Activated CD4-positive, CD25-positive, alpha-beta regulatory T cell treated with anti-CD3 and anti-CD28 coated beads, Interleukin-2, amount 50 U/mL, for 24 hours (primary cell): ENCODE data around the gene IFTAP.
"Not testable (repeated sequence)": the region's sequence is repeated elsewhere in the genome, so short reads cannot be mapped to it uniquely, and the experiment has no call there.

Experiments
- ATAC-seq, 2 donors: fragments of 150-1000 bp; cut with Tn5 transposase; one replicate each; pipeline ENCODE4 v1.10.0; 2021; ENCODE audit warnings: mild to moderate bottlenecking in 1 of 2, moderate library complexity in 1 of 2

The IFTAP gene, protein sequence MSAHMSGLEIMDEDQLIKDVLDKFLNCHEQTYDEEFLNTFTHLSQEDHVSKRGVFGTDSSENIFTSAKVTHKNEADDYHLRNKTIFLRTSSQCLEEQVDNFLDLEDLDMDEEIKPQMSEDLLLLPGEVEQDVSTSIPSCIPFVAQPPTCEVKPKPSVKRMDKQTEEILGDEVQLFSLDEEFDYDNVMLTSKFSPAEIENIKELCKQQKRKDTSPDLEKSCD

DNA sequence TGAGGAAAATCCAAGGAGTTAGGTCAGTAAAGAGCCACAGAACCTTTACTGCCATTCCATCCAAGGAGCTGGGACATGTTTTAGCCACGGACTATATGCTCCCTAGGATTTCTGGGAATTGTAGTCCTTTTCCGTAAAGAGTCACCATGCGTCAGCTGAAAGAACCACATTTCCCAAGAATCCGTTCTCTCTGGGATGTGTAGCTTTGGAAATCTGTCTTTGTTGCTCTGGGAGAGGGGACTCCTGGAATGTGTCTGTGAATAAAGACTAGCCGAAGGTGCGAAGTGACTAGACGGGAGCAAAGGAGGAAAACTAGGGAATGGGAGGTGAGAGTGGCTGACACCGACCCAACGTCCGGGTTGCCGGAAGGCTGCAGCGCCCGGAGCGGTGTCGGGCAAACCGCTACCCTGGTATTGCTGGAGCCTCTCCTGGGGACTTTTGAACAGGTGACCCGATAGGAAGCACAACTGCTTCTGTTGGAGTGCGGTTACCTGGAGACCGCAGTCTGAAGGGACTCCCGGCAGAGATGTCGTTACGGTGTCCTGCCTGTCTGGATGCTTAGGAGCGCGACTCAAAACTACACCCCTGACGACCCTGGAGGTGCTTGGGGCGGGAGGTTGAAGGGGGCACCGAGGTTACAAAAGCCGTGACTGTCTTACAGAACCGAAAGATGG lies at the start of gene IFTAP:
Gene IFTAP (plus strand): TSS at position 187 of the 674 bp plus-strand sequence. CDS start 15,602 bp downstream, outside the sequence.
- peak; percentile 75 to 80 for ATAC-seq

DNA sequence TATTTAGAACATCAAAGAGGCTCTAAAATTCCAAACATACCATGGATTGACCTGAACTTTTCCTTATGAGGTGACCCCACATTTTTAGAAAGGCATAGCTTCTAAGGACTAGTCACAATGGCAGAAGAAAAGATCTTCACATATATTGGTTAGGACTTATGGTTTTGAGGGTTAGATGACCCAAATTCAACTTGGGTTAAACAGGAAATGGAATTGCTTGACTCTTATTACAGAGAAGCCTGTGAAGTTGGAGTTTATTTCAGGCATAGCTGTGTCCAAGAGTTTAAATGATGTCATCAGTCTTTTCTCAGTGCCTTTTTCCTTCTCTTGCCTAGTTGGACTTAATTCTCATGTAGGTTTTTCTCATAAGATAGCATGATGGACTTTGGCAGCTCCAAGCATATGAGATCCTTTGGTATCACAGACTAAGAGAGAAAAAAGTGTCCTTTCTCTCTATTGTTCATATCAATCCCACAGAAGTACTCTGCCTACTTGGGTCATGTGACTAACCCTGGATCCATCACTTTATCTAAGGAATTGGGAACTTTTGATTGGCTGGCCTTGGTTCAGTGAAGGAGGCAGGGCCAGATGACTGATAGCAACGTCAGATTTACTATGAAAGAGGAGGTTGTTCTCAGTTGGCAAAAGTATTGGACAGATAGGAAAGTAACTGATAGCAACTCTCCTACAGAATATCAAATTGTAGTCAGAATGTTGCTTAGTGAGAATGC lies 43.8 kb upstream of the IFTAP start:
- no peak for ATAC-seq

DNA sequence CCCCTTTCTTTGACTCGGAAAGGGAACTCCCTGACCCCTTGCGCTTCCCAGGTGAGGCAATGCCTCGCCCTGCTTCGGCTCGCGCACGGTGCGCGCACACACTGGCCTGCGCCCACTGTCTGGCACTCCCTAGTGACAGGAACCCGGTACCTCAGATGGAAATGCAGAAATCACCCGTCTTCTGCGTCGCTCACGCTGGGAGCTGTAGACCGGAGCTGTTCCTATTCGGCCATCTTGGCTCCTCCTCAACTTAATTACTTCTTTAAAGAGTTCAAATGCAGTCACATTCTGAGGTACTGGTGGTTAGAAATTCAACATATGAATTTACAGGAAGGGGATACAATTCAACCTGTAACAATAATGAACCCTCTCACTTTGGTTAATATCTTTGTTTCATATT lies 36.9 kb upstream of the IFTAP start:
- ATAC-seq: not testable (repeated sequence)

DNA sequence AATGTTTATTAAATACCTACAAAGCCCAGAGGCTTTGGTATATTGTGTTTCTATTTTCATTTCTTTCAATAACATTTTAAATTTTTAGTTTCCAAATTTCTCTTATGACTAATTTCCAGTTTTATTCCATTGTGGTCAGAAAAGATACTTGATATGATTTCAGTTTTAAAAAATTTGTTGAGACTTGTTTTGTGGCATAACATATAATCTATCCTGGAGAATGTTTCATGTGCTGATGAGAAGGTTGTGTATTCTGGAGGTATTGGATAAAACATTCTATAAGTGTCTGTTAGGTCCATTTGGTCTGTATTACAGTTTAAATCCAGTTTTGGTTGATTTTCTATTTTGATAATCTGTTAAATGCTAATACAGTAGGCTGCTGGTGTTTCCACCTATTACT lies 36.3 kb upstream of the IFTAP start:
- no peak for ATAC-seq

DNA sequence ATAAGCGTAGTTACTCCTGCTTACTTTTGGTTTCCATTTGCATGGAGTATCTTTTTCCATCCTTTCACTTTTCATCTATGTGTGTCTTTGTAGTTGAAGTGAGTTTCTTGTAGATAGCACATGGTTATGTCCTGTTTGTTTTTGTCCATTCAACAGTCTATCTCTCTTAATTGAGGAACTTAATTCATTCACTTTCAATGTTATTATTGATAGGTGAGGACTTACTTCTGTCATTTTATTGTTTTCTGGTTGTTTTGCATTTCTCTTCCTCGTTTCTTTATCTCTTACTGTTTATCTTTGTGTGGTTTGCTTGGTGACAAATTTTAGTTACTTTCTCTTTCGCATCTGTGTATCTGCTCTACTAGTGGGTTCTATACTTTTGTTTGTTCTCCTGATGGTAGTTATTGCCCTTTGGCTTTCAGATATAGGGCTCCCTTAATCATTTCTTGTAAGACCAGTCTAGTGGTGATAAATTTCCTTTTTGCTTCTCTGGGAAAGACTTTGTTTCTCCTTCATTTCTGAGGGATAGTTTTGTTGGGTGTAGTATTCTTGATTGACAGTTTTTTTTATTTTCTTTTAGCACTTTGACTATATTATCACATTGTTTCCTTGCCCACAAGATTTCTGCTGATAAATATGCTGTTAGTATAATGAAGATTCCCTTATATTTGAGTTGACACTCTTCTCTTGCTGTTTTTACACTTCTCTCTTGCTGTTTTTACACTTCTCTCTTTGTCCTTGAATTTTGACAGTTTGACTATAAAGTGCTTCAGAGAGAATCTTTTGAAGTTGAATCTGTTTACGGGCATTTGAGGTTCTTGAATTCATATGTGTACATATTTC lies 35.5 kb upstream of the IFTAP start:
- ATAC-seq: peak in 1 of 2 donors; percentile 60

DNA sequence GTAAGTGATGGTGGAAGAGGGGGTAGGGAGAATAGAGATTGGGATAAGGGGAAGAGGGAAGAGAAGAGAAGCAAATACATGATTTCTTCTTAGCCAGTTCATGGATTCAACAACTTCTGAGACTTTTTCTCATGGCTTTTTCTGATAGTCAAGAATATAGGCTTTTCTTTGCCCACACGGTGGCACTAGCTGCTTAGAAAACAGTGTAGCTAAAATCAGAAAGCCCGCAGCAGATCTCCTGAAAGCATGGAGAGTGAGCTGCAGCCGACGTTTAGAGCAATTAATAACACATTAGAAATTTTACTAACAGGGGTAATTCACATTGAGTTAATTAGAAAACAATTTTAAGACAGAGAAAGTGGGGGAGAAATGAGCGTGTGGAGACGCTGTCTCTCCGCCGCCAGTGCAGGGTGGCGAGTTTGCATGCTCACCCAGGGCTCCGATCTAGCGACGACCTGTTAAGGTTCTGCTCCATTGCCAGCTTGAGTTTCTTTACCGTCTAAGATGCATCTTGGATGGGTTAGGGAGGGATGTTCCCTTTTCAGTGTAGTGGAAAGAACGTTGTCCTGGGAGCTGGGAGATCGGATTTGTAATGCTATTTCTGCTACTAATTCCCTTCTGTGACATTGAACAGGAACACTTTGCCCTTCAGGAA lies 29.8 kb upstream of the IFTAP start:
- no peak for ATAC-seq

DNA sequence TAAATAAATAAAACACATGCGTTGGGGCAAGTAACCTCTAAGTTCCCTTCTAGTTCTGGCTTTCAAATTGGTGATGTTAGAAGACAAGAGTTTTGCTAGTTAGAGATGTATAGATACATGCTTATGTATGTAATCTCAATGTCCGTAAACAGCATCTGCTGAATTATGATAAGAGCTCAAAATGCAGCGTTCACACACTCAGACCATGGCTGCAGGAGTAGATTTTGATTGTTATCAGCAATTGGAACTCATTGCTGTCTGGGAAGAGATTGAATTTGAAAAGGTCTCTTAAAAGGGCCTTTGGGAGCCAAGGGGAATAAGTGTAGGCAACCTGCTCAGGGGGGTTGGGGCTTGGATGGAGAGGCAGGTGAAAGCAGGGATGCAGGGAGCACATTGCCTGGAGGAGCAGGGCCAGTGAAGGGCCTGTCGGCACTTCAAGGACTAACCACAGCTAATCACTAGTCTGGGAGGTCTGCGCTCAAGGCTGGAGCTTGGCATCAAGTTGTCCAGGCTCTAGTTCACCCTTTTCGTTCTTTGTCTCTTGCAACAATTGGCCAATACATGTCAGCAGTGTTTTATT lies 29.2 kb upstream of the IFTAP start:
- no peak for ATAC-seq

DNA sequence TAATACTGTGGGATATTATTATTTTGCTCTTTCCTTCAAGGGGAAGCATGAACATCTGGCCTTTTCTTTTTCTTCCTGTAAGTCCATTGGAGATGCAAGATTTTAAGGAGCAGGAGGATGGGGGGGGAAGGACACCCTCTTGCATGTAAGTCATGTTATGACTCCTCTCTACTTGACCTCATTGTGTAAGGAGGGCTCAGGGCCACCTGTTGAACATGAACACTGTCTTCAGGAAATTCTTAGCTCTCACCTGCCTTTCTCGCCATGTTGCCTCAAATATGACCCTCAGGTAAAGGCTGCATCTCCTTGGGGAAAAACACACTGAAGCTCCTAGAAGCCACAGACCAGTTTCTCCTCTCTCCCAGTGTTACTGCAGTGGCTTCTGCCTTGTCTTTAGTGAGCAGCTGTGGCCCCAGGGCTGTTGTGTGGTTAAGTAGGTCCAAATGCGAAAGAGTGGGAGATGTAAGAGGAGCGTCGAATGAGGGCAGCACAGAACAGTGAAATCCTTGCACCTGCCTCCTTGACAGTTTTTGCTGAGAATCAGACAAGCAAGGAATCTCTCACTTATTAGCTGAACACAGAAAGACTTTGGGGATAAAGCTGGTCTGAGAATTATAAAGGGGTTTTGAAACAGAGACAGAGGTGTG lies 27.8 kb upstream of the IFTAP start:
- no peak for ATAC-seq

DNA sequence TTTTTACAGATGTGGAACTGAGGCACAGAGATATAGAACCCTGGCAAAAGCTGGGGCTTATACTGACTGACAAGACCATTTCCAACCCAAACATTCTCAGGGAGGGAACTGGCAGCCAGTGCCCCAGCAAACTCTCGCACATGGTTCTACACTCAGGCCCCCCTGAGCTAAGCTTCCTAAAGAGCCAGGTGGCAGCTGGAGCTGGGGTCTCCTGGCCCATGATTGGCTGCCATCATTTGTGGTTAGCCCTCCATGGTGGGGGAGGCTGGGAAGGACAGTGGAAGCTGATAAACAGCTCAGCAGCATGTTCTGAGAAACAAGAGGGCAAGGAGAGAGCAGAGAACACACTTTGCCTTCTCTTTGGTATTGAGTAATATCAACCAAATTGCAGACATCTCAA lies 26.6 kb upstream of the IFTAP start, which contains the start of gene RAG1:
Gene RAG1 (plus strand): TSS at position 314 of the 400 bp plus-strand sequence. CDS start 5,298 bp downstream, outside the sequence.
- ATAC-seq: no peak

DNA sequence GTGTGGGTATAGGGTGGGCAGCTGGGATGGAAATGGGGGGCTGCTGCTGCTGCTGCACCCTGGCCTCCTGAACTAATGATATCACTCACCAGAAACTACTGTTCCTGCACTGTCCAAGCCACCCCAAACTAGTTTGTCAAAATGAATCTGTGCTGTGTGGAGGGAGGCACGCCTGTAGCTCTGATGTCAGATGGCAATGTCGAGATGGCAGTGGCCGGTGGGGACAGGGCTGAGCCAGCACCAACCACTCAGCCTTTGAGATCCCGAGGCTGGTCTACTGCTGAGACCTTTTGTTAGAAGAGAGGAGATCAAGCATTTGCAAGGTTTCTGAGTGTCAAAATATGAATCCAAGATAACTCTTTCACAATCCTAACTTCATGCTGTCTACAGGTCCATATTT lies 25.2 kb upstream of the IFTAP start:
- no peak for ATAC-seq

DNA sequence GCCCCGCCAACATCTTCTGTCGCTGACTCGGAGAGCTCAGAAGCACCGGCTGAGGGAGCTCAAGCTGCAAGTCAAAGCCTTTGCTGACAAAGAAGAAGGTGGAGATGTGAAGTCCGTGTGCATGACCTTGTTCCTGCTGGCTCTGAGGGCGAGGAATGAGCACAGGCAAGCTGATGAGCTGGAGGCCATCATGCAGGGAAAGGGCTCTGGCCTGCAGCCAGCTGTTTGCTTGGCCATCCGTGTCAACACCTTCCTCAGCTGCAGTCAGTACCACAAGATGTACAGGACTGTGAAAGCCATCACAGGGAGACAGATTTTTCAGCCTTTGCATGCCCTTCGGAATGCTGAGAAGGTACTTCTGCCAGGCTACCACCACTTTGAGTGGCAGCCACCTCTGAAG lies 19.8 kb upstream of the IFTAP start:
- ATAC-seq: no peak

DNA sequence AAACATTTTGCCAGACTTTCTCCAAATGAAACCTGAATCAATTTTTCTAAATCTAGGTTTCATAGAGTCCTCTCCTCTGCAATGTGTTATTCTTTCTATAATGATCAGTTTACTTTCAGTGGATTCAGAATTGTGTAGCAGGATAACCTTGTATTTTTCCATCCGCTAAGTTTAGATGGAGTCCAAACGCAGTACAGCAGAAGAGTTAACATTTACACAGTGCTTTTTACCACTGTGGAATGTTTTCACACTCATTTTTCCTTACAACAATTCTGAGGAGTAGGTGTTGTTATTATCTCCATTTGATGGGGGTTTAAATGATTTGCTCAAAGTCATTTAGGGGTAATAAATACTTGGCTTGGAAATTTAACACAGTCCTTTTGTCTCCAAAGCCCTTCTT lies 16.9 kb upstream of the IFTAP start:
- ATAC-seq: no peak

DNA sequence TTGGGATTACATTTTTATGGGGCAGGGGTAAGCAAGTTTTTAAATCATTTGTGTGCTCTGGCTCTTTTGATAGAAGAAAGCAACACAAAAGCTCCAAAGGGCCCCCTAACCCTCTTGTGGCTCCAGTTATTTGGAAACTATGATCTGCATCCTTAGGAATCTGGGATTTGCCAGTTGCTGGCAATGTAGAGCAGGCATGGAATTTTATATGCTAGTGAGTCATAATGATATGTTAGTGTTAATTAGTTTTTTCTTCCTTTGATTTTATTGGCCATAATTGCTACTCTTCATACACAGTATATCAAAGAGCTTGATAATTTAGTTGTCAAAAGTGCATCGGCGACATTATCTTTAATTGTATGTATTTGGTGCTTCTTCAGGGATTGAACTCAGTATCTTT lies 16.4 kb upstream of the IFTAP start:
- no peak for ATAC-seq

DNA sequence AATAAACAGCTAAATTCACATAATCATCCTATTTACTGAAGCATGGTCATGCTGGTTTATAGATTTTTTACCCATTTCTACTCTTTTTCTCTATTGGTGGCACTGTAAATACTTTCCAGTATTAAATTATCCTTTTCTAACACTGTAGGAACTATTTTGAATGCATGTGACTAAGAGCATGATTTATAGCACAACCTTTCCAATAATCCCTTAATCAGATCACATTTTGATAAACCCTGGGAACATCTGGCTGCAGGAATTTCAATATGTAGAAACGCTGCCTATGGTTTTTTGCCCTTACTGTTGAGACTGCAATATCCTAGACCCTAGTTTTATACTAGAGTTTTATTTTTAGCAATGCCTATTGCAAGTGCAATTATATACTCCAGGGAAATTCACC lies 15.8 kb upstream of the IFTAP start:
- no peak for ATAC-seq

DNA sequence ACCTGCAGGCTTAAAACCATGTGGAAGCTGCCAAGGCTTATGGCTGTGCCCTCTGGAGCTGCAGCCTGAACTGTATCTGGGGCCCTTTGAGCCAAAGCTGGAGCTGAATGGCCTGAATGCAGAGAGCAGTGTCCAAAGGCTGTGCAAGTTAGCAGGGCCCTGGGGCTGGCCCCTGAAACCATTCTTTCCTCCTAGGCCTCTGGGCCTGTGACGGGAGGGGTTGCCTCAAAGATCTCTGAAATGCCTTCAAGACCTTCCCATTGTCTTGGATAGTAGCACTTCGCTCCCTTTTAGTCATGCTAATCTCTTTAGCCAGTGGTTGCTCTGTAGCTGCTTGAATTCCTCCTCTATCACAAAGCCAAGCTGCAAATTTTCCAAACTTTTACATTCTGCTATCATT lies 12.8 kb upstream of the IFTAP start:
- ATAC-seq: no peak

DNA sequence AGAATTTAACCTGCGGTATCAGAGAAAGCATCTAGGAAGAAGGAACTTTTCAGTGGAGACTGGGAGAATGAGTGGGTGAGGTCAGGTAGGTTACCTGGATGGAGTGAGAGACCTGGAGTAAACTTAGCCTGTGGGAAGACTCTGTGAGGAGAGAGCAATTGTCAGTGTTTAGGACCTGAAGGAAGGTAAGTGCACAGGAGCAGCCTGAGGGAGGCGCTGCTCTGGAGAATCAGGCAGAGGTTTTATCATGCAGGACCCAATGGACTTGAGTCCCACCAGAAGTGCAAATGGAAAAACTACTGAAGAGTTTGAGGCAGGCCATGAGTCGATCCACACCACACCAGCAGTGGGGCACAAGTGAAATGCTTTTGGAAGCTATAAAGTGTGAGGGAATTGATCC lies 10.6 kb upstream of the IFTAP start:
- ATAC-seq: no peak

DNA sequence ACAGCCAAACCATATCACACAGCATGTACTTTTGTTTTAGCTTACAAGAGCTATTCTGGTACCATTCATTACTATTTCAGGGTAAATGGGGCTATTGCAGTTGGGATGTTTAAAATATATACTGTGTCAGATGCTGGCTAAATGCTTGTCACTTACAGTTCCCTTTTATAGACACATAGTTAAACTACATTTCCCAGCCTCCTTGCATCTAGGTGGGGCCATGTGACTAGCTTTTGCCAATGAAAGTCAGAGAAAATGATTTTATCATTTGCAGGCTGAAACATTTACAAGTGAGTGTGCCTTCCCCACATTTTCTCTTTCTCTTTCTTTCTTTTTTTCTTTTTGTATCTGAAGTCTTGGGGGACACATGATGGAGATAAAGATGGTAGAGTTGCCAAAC lies 7.8 kb upstream of the IFTAP start:
- ATAC-seq: no peak

DNA sequence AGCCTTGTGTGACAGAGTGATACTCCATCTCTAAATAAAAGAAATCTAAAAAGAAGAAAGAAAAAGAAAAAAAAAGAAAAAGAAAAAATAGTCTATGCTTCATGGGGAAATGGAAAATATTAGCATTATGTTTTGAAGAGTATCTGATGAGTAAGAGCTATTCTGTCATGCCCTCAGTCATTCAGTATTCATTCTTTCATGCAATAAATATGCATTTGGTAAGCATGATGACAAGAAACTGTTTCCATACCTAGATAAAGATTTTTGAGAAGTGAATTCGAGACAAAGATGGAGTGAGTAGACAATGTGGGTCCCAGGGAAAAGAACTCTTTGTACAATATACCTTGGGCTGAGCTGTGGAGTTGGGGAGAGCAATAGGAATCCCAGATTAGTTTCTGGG lies 6.2 kb upstream of the IFTAP start:
- no peak for ATAC-seq

DNA sequence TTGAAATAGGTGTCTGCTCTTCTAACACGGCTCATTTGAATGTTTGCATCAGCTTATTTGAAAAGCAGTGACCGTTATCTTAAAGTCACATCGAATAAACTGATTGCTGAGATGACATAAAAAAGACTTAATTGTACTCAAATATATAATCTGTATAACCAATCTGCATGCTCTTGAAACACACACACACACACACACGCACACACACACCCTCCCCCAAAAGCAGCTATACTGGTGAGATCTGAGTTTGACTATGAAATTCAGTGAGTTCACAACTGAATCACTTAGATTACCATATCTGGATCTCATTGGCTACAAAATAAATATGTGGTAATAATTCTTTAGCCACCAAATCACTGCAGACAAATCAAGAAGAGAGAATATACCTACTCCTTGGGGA lies 3.8 kb upstream of the IFTAP start:
- no peak for ATAC-seq

DNA sequence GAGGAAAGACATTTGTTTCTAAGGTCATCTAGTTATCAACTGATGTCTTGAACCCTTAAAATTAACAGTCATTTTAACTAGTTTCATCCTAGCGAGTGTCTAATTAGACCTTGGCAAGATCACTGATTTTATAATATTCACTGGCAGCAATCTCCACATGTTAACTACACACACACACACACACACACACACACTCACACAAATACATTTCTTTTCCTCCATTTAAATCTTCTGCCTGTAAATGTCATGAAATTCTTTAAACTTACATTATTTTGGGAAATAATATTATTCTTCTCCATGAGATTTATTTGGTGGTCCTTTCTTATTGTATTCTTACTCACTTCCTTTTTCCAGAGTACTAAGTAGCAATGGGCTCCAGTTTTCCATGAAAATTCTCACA lies 2.9 kb upstream of the IFTAP start:
- ATAC-seq: no peak

DNA sequence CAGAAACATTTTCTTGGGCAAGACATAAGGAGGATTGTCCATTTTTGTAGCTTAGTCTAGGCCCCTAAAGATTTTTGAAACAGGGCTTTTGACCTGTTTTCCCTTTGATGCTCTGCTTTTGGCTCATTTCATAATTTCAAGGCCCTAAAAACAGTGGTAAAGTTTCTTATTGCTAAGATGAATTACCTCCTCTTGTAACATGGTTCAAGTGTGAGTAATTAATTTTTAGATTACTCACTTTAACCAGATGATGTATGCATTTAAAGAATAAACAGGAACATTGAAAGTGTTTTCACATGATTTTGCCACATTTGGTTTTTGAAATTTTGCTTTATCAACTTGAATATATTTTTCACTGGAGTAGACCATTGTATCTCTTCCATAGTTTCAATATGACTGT lies 2.6 kb downstream of the IFTAP start:
- ATAC-seq: no peak

DNA sequence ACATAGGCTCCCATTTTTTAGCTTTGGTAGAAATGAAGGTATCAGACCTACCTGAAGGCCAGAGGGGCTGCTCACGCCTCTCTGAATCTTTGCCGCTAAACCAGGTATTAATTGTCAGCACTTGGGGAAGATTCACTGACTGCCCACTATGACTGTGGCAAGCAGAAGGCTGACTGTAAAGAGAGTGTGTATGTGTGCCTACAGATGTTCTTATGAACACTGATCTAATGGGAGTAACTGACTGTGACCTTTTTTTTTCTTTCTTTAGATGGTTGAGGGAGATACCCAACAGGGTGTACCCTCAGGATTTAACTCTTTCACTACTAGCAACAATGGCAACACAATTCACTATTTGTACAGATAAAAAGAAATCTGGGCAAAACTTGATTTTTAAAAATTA lies 3.7 kb downstream of the IFTAP start, which contains the start of gene RAG2:
Gene RAG2 (minus strand): TSS at position 186 of the 400 bp plus-strand sequence. CDS start 4,068 bp downstream, outside the sequence.
- no peak for ATAC-seq
